ENCODE measurements around the gene SKP2.

SKP2 gene

DNA sequence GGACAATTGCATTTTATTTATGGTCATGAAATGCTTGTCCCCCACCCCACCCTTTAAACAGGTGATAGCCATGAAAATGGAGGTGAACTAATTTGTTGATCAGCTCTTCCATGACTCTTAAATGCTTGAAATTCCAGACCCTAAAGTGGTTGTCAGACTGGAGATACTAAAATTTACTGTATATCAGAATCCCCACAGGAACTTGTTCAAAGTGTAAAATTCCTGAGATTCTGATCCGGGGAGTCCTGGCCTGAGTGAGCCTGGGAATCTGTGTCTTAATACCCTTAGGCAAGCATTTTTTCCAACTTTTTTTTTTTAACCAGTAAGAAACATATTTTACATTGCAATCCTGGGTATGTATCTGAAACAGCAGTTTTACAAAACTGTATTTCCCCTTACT, 4.7 kb downstream of the SKP2 start:
- DNase-seq (ENCODE audit: low spot score): no peak
- TF ChIP-seq, protein P1, sequence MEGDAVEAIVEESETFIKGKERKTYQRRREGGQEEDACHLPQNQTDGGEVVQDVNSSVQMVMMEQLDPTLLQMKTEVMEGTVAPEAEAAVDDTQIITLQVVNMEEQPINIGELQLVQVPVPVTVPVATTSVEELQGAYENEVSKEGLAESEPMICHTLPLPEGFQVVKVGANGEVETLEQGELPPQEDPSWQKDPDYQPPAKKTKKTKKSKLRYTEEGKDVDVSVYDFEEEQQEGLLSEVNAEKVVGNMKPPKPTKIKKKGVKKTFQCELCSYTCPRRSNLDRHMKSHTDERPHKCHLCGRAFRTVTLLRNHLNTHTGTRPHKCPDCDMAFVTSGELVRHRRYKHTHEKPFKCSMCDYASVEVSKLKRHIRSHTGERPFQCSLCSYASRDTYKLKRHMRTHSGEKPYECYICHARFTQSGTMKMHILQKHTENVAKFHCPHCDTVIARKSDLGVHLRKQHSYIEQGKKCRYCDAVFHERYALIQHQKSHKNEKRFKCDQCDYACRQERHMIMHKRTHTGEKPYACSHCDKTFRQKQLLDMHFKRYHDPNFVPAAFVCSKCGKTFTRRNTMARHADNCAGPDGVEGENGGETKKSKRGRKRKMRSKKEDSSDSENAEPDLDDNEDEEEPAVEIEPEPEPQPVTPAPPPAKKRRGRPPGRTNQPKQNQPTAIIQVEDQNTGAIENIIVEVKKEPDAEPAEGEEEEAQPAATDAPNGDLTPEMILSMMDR (IDR thresholded peaks at IDR 0.05; ENCODE audit: borderline replicate concordance, control extremely low read depth, extremely low read depth, insufficient read depth, missing control alignments): no peak
- in situ Hi-C loops (cut with MboI; ENCODE audit: low sequenced_read_pairs, unreplicated experiment): no loop called here

DNA sequence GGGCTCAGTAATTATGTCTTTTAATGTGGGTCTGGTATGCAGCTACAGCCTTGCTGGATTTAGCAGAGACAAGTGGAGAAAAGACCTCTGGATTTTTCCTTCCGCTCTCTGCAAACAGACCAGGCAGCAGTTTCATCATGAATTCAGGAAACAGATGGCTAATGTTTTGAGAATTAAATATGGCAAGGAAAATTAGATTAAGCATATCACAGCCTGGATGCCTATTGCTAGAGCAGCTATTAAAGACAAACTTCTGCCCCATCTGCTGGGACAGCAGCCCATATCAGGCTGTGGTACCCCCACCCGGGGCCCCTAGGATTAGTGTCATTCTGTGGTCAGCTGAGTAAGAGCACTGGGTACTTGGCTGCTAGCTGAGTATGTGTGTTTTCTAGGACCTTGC, 6.2 kb downstream of the SKP2 start:
- TF ChIP-seq, protein P1 (IDR thresholded peaks at IDR 0.05; ENCODE audit: borderline replicate concordance, control extremely low read depth, extremely low read depth, insufficient read depth, missing control alignments): no peak
- in situ Hi-C loops (cut with MboI; ENCODE audit: low sequenced_read_pairs, unreplicated experiment): no loop called here
- DNase-seq (ENCODE audit: low spot score): no peak

DNA sequence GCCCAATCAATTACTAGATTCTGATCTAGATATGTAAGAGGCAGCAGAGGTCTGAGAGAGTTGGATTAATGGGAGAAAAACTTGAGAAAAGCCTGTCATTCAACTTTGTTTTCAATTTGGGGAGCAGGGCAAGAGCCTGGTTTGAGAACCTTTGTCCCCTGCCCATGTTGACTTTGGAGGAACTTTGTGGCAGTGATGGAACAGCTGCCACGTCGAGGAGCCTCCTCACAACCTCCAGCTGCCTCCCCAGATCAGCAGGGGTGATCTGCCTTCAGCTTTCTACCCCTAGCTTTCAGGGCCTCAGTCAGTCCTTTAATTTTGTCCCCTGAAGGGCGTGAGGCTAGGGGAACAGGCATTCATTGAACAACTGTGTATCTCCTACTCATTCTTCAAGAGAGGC, 8.7 kb downstream of the SKP2 start:
- in situ Hi-C loops (cut with MboI; ENCODE audit: low sequenced_read_pairs, unreplicated experiment): no loop called here
- no peak for DNase-seq (ENCODE audit: low spot score)
- TF ChIP-seq, protein P1 (IDR thresholded peaks at IDR 0.05; ENCODE audit: borderline replicate concordance, control extremely low read depth, extremely low read depth, insufficient read depth, missing control alignments): no peak

DNA sequence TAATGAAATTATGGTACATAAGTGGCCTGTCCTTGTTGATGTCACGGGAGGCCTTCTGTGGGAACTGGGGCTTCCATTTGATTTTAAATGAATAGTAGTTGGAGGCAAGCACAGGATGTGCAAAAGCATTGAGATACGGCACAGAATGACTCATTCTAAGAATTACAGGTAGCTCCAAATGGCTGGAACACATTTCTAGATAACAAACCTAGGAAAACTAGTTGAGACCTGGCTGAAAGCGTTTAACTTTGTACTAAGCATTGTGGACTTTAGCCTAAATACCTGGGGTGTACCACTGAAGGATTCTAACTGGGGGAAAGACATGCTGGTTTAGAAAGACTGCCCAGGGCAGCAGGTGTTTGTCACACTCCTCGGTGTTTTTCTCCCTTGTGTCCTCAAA, 9.4 kb downstream of the SKP2 start:
- TF ChIP-seq, protein P1 (IDR thresholded peaks at IDR 0.05; ENCODE audit: borderline replicate concordance, control extremely low read depth, extremely low read depth, insufficient read depth, missing control alignments): no peak
- no peak for DNase-seq (ENCODE audit: low spot score)
- in situ Hi-C loops (cut with MboI; ENCODE audit: low sequenced_read_pairs, unreplicated experiment): no loop called here

DNA sequence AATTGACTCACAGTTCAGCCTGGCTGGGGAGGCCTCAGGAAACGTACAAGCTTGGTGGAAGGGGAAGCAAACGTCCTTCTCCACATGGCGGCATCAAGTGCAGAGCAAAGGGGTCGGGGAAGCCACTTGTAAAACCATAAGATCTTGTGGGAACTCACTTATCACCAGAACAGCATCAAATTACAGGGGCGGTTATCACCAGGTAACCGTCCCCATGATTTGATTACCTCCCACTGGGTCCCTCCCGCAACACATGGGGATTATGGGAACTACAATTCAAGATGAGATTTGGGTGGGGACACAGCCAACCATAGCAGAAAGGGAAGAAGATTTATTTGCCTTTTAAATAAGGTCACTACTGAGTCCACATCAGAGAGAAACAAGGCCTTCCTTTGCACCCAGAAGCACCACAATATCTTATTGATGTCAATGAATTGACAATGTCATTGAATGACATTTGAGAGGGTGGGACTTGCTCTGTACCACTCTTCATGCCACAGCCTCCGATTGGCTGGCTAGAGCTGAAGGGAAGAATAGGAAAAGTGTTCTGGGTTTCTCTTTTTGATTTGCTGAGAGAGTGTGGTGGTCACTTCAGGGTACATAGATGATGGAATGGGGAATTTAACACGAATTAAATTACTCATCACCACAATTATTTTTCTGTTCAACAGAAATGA, 11.0 kb downstream of the SKP2 start:
- in situ Hi-C loops (cut with MboI; ENCODE audit: low sequenced_read_pairs, unreplicated experiment): no loop called here
- TF ChIP-seq, protein P1 (IDR thresholded peaks at IDR 0.05; ENCODE audit: borderline replicate concordance, control extremely low read depth, extremely low read depth, insufficient read depth, missing control alignments): no peak
- DNase-seq (ENCODE audit: low spot score): no peak

DNA sequence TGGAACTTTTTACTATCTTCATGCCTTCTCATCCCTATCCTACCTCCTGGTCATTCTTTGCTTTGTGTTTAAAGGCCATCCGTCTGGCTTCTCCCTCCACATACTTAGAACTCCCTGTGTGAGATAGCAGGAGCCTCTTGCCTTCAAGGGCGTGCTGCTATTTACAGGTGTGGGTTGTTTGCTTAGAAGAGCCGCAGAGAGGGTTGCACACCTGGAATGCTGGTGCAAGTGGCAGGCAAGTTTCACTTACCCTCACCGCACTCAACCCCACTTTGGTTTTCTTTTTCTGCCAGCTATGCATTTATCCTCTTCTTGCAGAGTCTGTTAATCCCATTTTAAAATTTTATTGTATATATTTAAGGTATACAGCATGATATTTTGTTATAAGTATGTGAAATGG, 12.6 kb downstream of the SKP2 start:
- TF ChIP-seq, protein P1 (IDR thresholded peaks at IDR 0.05; ENCODE audit: borderline replicate concordance, control extremely low read depth, extremely low read depth, insufficient read depth, missing control alignments): no peak
- DNase-seq (ENCODE audit: low spot score): no peak
- in situ Hi-C loops (cut with MboI; ENCODE audit: low sequenced_read_pairs, unreplicated experiment): no loop called here

Data from GM13976 (cell line).